GM21526 (cell line): ENCODE results near the gene PRR3.

ENCODE experiments used
- ATAC-seq: cut with Tn5 transposase; IDR thresholded peaks from one replicate; pipeline ENCODE4 v1.9.1; 2021; ENCODE audit warnings: moderate library complexity; ENCODE audit not compliant: unreplicated experiment, low FRiP score

PRR3 gene

GRCh38 chr6:30610065-30610464 is 53.0 kb downstream of the PRR3 start:
- no peak for ATAC-seq

- ATAC-seq, result no peak
Observed at GRCh38 chr6:30611150-30611855, 54.2 kb downstream of the PRR3 start.

GRCh38 chr6:30611856-30612194 is 54.7 kb downstream of the PRR3 start:
- ATAC-seq, result no peak

GRCh38 chr6:30612213-30612612 is 55.1 kb downstream of the PRR3 start:
- no peak for ATAC-seq

GRCh38 chr6:30612687-30613248 is 55.7 kb downstream of the PRR3 start:
- ATAC-seq, result no peak
